Tibial artery (tissue), 4 donors: ENCODE results near the gene THRSP.
"Not testable (repeated sequence)": the region's sequence is repeated elsewhere in the genome, so short reads cannot be mapped to it uniquely, and the experiment has no call there.

Experiments used
- DNase-seq, 2 donors: peaks; one replicate each; pipeline ENCODE4 v3.0.0-alpha.2; 2019
- H3K27ac ChIP-seq, 2 donors: fragments of 200-600 bp; sonication (generic) in 1 of 2; 1 replicate in 1 of 2; 2 replicates in 1 of 2; pipeline ENCODE4 v1.5.1; 2018 to 2019; ENCODE audit warnings: mild to moderate bottlenecking in 1 of 2
- H3K27me3 ChIP-seq, 2 donors: fragments of 200-600 bp; sonication (generic) in 1 of 2; one replicate each; pipeline versions ENCODE4 v1.5.1 to v1.6.0; 2016 to 2019
- H3K36me3 ChIP-seq, 3 donors: fragments of 200-600 bp; sonication (generic) in 2 of 3; one replicate each; pipeline ENCODE4 v1.5.1; 2016 to 2019; ENCODE audit warnings: mild to moderate bottlenecking in 2 of 3
- H3K4me1 ChIP-seq, 4 donors: fragments of 200-600 bp; sonication (generic) in 2 of 4; 1 replicate in 3 of 4; 2 replicates in 1 of 4; pipeline ENCODE4 v1.5.1; 2016 to 2019
- H3K4me3 ChIP-seq, 2 donors: fragments of 200-600 bp; sonication (generic) in 1 of 2; 1 replicate in 1 of 2; 2 replicates in 1 of 2; pipeline ENCODE4 v1.5.1; 2018 to 2019; ENCODE audit warnings: mild to moderate bottlenecking in 2 of 2
- H3K9me3 ChIP-seq, 3 donors: fragments of 200-600 bp; sonication (generic) in 1 of 3; one replicate each; pipeline ENCODE4 v1.5.1; 2016 to 2019
- intact Hi-C: fragments of 100-400 bp; cut with DNase I; formaldehyde crosslinking; loops from one replicate; pipeline ENCODE4 v1.15.0; 2023; ENCODE audit warnings: low total_unique reads
- TF ChIP-seq, protein P1 (sequence below), 2 experiments: fragments of 200-600 bp in 1 of 2; fragments of 450-650 bp in 1 of 2; IDR thresholded peaks; one replicate each; pipeline ENCODE4 v1.5.1; 2017 to 2019; ENCODE audit warnings: antibody characterized with exemption in 2 of 2, mild to moderate bottlenecking in 1 of 2, moderate library complexity in 1 of 2

The THRSP gene

DNA sequence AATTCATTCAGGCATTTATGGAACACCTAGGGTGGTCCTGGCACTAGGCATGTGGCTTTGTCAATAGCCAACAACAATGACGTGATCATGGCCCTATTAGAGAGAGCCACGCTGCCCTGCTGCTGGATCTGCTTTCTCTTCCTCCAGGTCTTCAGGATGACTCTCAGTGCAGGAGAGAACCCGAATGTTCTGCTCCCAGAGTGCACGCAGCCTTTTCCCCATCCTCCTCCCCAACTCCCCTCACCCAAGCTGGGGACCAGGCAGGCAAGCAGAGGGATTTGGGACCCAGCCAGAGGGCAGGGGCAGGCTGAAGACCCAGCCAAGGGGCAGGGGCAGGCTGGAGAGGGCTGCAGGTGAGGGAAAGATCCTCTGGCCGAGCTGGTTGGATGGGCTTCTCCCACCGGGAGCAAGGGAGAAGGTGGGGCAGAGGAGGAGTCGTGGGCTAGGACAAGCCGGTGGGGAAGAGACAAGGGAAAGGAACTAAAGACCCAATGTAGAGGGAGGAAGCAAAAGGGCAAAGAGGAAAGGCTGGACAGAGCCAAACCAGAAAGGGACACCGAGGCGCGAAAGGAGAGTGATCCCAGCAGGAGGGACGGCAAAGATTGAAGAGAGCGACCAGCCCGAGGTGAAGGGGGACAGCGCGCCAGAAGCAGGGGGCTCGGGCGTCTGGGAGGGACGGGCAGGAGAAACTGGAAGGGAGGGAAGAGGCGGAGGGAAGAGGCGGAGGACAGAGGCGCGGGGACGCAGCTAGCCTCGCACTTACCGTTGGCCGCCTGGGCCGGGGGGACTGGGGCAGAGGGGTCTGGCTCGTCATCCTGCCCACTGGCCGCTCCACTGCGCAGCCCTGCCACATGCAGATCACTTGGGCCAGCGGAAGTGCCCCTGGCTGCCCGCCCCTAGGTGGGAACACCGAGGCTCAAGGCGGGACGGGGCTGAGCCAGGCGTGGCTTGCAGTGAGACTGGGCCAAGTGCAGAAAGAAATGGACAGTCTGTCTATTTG, 41.0 kb upstream of the THRSP start, which contains the start of gene KCTD14:
KCTD14 (minus strand) TSS at position 880 of the 1,000 bp plus-strand sequence; CDS start at position 853, 27 bp downstream.
- TF ChIP-seq, protein P1, sequence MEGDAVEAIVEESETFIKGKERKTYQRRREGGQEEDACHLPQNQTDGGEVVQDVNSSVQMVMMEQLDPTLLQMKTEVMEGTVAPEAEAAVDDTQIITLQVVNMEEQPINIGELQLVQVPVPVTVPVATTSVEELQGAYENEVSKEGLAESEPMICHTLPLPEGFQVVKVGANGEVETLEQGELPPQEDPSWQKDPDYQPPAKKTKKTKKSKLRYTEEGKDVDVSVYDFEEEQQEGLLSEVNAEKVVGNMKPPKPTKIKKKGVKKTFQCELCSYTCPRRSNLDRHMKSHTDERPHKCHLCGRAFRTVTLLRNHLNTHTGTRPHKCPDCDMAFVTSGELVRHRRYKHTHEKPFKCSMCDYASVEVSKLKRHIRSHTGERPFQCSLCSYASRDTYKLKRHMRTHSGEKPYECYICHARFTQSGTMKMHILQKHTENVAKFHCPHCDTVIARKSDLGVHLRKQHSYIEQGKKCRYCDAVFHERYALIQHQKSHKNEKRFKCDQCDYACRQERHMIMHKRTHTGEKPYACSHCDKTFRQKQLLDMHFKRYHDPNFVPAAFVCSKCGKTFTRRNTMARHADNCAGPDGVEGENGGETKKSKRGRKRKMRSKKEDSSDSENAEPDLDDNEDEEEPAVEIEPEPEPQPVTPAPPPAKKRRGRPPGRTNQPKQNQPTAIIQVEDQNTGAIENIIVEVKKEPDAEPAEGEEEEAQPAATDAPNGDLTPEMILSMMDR (IDR thresholded peaks at IDR 0.05) = no peak
- intact Hi-C loops = no loop called here
- peak within 1 kb of the TSS; percentile 48 to 56 for H3K4me3 ChIP-seq
- no peaks in the 10 kb centered on the region for H3K27me3 ChIP-seq
- peaks cover 0 to 13% (median 2%) of the 10 kb centered on the region in 4 donors for H3K4me1 ChIP-seq
- no peaks in the 10 kb centered on the region for H3K36me3 ChIP-seq
- H3K27ac ChIP-seq = peak within 1 kb of the TSS; percentile 49 to 58
- DNase-seq = no peak
- H3K9me3 ChIP-seq = no peaks in the 10 kb centered on the region

DNA sequence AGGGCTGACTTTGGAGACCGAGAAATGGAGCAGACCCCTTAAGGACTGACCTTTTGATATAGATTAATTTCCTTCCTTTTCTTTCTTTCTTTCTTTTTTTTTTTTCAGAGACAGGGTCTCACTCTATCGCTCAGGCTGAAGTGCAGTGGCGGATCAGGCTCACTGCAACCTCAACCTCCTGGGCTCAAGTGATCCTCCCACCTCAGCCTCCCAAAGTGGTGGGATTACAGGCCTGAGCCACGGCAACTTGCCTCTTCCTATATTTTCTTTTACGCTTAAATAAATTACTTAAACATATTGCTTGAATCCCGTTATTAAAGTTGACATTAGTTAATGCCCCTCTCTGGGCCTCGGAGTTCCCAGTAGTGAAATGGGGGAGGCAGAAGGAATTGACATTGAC, 40.2 kb upstream of the THRSP start:
- intact Hi-C loops = no loop called here
- Histone ChIP-seq H3K27ac (peak overlapping the region; percentile 49 to 58), H3K27me3 (no peaks in the 10 kb centered on the region), H3K9me3 (no peaks in the 10 kb centered on the region), H3K36me3 (no peaks in the 10 kb centered on the region), H3K4me1 (peaks cover 0 to 13% (median 2%) of the 10 kb centered on the region in 4 donors), H3K4me3 (peak overlapping the region; percentile 48 to 56)
- TF ChIP-seq, protein P1 (IDR thresholded peaks at IDR 0.05) = no peak
- DNase-seq = no peak

DNA sequence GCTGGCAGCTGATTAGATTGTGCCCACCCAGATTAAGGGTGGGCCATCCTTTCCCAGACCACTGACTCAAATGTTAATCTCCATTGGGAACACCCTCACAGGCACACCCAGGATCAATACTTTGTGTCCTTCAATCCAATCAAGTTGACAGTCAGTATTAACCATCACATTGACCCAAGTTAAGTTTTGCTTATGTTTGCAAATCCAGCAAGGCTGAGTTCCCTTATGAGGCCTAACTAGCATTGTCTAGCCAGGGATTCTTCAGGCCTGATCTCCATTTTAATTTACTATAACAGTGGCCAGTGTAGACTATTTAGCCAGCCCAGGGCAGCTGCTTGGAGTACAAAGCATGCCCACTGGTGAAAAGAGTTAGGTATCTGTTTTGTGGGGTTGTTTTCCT, 38.3 kb upstream of the THRSP start:
- TF ChIP-seq, protein P1 (IDR thresholded peaks at IDR 0.05) = no peak
- intact Hi-C loops = no loop called here

DNA sequence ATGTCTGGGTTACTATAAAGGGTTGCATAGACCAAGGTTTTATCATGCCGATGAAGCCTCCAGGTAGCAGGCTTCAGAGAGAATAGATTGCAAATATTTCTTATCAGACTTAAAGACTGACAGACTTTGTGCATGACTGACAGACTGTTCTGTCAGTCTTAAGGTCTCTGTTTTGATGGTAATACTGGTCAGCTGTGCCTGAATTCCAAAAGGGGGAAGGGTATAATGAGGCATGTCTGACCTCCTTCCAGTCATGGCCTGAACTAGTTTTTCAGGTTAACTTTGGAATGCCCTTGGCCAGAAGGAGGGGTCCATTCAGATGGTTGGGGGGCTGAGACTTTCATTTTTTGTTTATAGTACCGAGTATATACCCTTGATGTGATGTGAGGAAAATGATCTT, 35.9 kb upstream of the THRSP start:
- TF ChIP-seq, protein P1 (IDR thresholded peaks at IDR 0.05) = no peak
- Histone ChIP-seq H3K4me3 (no peak overlapping the region), H3K36me3 (no peaks in the 10 kb centered on the region), H3K27me3 (no peaks in the 10 kb centered on the region), H3K4me1 (peaks cover 0 to 22% (median 10%) of the 10 kb centered on the region in 4 donors), H3K9me3 (no peaks in the 10 kb centered on the region), H3K27ac (no peak overlapping the region)
- DNase-seq = no peak
- intact Hi-C loops = no loop called here

More for the DNA sequence above, 38.3 kb upstream of the THRSP start:
- H3K27me3 ChIP-seq = no peaks in the 10 kb centered on the region
- no peak overlapping the region for H3K27ac ChIP-seq
- no peaks in the 10 kb centered on the region for H3K36me3 ChIP-seq
- H3K4me3 ChIP-seq = no peak overlapping the region
- no peaks in the 10 kb centered on the region for H3K9me3 ChIP-seq
- H3K4me1 ChIP-seq = peaks cover 0 to 16% (median 3%) of the 10 kb centered on the region in 4 donors
- DNase-seq = no peak

DNA sequence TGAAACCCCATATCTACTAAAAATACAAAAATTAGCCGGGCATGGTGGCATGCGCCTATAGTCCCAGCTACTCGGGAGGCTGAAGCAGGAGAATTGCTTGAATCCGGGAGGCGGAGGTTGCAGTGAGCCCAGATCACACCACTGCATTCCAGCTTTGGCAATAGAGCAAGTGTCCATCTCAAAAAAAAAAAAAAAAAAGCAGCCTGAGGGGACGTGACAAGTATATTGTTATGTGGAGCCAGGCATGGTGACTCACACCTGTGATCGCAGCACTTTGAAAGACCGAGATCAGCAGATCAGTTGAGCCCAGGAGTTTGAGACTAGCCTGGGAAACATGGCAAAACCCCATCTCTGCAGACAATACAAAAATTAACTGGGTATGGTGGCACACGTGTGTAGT, 35.2 kb upstream of the THRSP start:
- H3K9me3 ChIP-seq, H3K36me3 ChIP-seq, H3K4me3 ChIP-seq, H3K27me3 ChIP-seq, DNase-seq, H3K27ac ChIP-seq, intact Hi-C loops: not testable (repeated sequence)
- H3K4me1 ChIP-seq = peaks cover 0 to 18% (median 6%) of the 10 kb centered on the region in 4 donors
